ENCODE results near the gene CYP24A1. TPM values are rescaled to one million over a fixed set of nuclear protein-coding genes. Genes with fewer than 3 reads are reported as not detected.
A peak's percentile ranks its signal among the peaks of the same experiment; 100 is the strongest.

The CYP24A1 gene
- total and polyA plus RNA-seq, 2 of the 13 experiments (the other 11 are each of a cell fraction or from before 2014, with no cell fraction given): 9.4 to 32.7 TPM

DNA sequence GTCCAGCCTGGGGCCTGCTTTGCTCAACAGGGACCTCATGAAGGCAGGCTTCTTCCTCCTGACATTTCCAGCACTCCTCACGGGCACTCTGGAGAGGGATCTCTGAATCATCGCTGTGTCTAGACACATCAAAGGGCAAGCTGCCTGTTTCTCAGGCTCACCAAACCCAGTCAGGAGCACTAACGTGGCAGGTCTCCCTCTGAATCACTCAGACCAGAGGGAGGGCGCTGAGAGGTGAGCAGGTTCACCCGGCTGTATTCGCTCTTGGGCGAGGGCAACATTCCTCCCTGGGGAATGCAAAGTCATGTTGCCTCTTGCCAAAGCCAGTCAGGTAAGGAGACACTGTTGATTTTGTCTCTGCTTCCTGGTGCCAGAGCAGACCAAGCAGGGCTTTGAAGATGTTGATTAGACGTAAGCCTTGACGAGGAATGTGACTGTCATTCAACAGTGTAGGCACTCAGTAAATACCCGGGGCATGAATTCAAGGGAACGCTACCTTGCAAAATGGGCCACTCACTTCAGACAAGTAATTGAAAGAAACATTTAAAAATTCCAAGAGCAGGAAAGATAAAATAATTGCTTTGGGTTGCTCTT, 50.1 kb downstream of the CYP24A1 start (continued):
- TF ChIP-seq ARID5B (CRISPR knock-in tag; IDR thresholded peaks at IDR 0.05): peak; percentile 99
- peak; percentile 91 for TF ChIP-seq PPARG (CRISPR knock-in tag; conservative IDR thresholded peaks at IDR 0.05)
- TF ChIP-seq SMYD3 (CRISPR knock-in tag; IDR thresholded peaks at IDR 0.05): no peak; the same call in 1 of the 2 replicates
- no peak; the same call in 1 of the 2 replicates for TF ChIP-seq STAT6 (CRISPR knock-in tag; IDR thresholded peaks at IDR 0.05; ENCODE audit: borderline replicate concordance)
- TF ChIP-seq ZNF101 (CRISPR knock-in tag; IDR thresholded peaks at IDR 0.05; ENCODE audit: borderline replicate concordance, low read depth): no peak
- peak; percentile 76; the same call in 1 of the 2 replicates for TF ChIP-seq GFI1 (CRISPR knock-in tag; IDR thresholded peaks at IDR 0.05; ENCODE audit: borderline replicate concordance)
- TF ChIP-seq MLLT10 (CRISPR knock-in tag; IDR thresholded peaks at IDR 0.05): no peak
- no peak for TF ChIP-seq CHD4 (IDR thresholded peaks at IDR 0.05; ENCODE audit: borderline replicate concordance, low read length)
- peak; percentile 94 for TF ChIP-seq ARID3A (IDR thresholded peaks at IDR 0.05; ENCODE audit: low read depth, low read length)
- no peak for TF ChIP-seq ZNF607 (CRISPR knock-in tag; IDR thresholded peaks at IDR 0.05; ENCODE audit: borderline replicate concordance)
- no peak for TF ChIP-seq ZNF383 (CRISPR knock-in tag; IDR thresholded peaks at IDR 0.05; ENCODE audit: borderline replicate concordance)
- peak; percentile 94; the same call in 1 of the 2 replicates for TF ChIP-seq ZFP90 (CRISPR knock-in tag; IDR thresholded peaks at IDR 0.05; ENCODE audit: borderline replicate concordance)
- TF ChIP-seq, protein P1, sequence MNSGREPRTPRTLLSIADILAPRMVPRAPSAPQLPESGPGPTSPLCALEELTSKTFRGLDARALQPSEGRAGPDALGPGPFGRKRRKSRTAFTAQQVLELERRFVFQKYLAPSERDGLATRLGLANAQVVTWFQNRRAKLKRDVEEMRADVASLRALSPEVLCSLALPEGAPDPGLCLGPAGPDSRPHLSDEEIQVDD (CRISPR knock-in tag; IDR thresholded peaks at IDR 0.05; ENCODE audit: borderline replicate concordance): no peak
- TF ChIP-seq SNAPC2 (CRISPR knock-in tag; IDR thresholded peaks at IDR 0.05): peak; percentile 81; the same call in 1 of the 2 replicates
- peak; percentile 66; the same call in 1 of the 2 replicates for TF ChIP-seq ZNF275 (CRISPR knock-in tag; IDR thresholded peaks at IDR 0.05; ENCODE audit: borderline replicate concordance)
- no peak for TF ChIP-seq SOX6 (IDR thresholded peaks at IDR 0.05)
- TF ChIP-seq SOX6 (CRISPR knock-in tag; IDR thresholded peaks at IDR 0.05): peak; percentile 82
- peak; percentile 63; the same call in 1 of the 2 replicates for TF ChIP-seq RFX5 (IDR thresholded peaks at IDR 0.05; ENCODE audit: low read depth, low read length)
- 0 out of 2 replicates have a peak, but pooled peaks have one; percentile 52 for TF ChIP-seq MBD4 (IDR thresholded peaks at IDR 0.05; ENCODE audit: borderline replicate concordance, low read length)
